ENCODE measurements around the gene RELL1.
A peak's percentile ranks its signal among the peaks of the same experiment; 100 is the strongest.
"Not testable (repeated sequence)": the region's sequence is repeated elsewhere in the genome, so short reads cannot be mapped to it uniquely, and the experiment has no call there.

Gene RELL1

DNA sequence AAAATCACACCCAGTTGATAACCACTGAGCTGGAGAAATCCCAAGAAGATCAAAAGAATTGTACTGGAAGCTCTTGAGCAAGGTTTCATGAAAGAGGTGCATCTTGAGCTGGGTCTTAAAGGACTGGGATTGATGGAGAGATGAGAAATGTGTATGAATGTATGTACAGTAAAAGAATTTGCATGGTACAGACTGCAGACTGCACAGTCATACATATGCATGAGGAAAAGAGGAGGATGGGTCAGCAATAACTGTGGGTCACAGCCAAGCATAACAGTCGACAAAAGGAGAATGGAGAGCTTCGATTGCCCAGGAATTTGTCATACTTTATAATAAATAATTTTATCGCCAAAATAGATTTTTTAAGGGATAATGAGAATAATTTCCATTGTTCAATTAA, 4.8 kb upstream of the RELL1 start:
- DNase-seq: no peak

DNA sequence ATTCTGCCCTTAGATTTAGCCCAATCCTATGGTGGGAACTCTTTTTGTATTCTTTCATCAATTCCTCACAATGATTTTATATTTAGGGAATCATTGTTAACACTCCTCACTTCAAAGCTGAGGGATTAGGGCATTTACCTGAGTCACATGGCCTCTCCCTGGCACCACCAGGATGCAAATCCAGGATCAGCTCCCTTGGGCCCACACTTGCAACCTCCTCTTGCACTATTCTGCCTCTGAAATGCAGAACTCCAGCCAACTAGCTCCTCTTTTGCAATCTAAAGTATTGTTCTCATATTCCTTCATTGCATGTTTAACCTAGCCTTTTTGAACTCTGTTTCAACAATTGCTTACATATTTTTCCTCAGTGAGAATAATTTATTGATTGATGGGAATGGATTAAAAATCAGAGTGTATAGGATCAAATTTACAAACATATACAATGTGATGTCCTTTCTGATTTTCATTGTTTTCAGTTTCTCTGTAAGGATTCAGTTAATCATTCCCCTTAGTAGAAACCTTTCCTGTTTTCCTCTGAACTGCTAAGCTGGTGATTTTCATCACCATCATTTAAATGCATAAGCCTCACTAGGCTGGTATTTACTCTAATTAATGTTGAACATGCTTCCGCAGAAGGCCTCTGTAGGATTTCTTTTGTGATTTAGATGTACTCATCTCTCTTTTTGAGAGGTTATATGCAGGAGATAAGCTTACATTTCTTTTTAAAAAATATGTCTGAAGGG, 3.3 kb upstream of the RELL1 start:
- no peak for DNase-seq

DNA sequence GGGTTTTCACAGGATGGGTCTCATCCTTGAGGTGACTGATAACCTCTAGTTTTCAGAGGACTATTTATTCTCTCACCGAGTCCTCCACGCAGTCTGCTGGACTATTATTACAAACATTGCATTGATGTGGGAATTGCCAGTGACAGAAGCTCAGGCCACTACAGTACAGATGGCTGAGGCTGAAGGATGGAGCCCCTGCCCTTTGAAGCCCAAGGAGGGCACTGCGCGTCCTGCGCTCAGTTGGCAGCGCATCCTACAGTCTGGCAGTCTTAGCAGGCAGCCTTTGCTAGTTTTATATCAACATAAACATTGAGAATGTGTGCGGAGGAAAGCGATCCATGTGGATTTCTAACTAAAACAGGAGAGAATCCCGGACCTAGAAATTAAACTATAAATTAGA, 1.5 kb upstream of the RELL1 start:
- no peak for DNase-seq

DNA sequence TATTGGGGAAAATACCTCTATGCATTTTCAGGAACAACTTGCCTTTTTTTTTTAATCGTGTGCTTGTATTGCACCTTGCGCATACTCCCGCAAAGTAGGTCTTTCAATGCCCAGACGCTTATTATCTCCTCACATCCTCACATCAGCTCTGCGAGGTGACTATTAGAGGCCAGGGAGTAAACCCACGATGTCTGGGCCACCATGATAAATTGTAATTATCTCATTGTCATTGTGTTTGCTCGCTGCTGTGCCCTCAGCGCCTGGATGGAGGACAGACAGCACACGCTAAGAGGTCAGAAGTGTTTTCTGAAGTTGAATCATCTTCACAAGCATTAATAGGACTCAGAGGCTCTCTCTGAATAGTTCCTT, 1.0 kb upstream of the RELL1 start:
- DNase-seq: no peak

DNA sequence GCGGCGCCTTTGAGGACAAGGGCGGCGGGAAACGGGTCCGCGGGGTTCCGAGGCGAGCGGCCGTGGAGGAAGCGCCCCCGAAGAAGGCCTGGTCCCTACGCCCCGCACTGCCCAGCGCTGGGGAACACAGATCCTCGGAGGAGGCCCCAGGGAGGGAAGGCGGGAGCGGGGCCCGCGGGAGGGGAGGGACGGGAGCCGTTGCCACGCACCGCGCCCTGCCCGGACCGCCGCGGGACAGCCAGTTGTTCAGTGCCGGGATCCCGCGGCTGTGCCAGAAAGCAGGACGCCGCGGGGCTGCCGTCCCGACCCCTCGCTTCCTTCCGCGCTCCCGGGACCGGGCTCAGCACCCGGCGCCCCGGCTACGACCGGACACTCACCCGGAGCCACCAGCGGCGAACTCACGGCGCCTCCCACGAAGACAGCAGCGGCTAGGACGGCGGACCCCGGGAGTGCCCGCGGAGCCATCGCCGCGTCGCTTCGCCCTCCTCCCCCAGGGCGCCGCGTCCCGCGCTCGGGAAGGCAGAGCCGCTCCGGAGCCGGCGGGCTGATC, 278 bp downstream of the RELL1 start:
- DNase-seq: peak; percentile 38

DNA sequence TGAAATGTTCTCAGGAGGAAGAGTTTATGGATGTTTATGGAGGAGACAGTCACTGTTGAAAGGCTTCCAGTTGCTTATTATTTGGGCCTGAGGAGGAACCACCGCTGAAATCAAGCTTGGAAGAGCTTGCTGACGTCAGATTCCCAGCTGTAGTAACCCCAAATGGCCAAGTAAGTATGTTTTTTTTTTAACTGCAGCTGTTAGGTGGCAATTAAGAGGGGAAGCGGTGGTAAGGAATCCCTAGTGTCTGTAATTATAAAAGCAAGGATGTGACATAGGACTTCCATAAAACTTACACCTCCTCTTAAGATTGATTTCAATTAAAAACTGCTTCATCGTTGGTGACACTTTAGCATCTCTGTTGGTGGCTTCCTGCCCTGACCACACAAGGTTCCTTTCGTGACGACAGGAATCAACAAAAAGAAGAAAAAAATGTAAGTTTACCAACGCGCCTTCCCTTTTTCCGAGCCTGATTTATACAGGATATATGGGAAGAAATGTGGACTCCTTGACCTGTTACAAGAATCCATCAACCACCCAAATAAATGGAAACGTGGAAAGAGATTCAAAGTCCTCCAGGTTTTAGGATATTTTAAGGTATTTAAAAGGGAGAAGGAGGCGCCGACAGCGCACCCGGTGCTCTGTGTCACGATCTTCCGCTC, 884 bp downstream of the RELL1 start:
- DNase-seq: peak; percentile 23

DNA sequence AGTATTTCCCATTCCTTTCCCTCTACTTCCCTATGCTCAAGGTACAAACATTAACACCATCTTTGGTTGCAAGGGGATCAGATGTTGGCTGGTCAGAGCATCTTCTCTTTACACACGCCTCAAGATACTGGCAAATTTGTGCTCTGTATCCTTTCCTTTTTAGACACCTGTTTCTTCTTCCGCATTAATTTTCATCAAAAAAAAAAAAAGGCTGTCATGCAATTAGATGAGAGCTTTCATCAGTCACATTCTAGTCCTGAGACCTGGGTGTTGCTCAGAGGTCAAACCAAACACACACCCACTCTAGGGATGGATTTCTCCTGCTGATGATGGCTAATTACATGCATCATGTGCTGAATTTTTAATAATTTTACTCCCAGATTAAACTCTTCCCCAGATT, 2.0 kb downstream of the RELL1 start:
- DNase-seq: no peak

DNA sequence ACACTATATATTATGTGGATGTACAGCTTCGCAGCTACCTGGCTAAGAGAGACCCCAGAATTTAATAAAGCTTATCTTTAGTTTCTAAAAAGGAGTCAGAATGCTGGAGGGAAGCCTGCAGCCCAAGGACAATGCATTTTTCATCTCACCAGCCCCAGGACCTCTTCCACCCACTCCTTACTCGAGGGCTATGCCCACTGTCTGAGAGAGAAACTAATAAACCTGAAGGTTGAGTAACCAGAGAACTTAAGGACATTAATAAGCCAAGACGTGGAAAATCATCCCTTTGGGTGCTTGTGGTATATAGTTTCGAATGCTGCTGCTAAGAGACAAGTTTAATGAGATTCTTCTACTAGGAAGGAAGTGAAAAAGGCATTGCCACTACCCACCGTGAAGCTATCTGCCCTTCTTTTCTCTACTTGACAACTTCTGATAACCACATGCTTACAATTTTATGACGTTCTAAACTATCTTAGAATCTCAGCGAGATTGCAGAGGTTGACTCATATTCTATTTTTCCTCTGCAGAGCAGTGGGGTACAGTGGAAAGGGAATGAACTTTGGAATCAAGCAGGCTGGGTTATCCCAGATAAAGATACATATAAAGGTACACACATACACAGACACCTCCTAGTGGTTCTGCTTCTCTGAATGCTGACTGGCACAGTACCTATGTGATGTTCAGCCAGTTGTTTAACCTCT, 3.3 kb downstream of the RELL1 start:
- DNase-seq: peak; percentile 26

DNA sequence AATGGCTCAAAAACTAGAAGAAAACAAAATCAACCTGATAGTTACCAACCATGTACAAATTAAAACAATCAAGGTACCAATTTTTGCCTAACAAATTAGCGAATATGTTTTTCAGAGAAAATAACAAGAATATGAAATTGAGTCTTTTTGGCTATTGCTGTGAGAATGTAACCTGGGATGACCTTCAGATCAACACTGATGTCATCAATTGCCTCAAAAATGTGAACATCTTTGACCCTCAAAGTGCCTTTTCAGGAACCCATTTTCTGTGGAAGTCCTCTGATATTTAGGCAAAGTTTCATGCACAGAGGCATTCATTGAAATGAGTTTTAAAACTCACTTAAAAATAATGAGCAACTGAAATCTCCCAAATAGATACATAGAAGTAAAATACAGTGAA, 6.1 kb downstream of the RELL1 start:
- no peak for DNase-seq

DNA sequence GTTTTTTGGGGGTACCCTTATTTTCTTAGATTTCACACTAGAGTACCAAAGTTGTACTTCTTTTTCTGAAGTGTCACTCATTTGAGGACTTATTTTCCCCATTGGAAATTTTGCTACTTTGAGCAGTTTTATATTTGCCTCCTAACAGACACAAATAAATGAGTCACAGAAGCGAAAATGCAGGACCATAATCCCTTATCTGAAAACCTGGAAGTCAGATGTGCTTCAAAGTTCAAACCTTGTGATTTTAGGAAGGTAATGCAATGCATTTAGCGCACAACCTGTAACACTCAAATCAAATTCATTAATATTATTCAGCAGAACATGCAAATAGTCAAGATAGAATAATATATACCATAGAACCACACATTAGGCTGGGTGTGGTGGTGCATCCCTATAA, 6.9 kb downstream of the RELL1 start:
- no peak for DNase-seq

DNA sequence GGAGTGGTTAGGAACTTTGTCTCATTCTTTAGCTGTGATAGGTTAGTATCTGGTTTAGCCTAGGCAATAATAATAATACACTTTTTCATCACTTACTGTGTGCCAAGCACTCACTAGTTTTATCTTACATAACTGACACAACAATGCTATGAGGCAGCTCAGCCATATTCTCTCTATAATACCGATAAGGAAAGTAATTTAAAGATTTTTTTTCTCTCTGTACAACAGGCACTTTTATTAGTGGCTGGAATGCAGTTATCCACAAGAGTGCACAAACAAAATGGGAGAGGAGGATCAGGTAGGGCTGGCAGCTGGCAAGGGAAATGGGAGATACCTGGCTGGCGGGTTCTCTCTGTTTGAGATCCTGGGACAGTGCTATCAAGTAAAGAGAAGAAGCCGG, 7.6 kb downstream of the RELL1 start:
- DNase-seq: no peak

DNA sequence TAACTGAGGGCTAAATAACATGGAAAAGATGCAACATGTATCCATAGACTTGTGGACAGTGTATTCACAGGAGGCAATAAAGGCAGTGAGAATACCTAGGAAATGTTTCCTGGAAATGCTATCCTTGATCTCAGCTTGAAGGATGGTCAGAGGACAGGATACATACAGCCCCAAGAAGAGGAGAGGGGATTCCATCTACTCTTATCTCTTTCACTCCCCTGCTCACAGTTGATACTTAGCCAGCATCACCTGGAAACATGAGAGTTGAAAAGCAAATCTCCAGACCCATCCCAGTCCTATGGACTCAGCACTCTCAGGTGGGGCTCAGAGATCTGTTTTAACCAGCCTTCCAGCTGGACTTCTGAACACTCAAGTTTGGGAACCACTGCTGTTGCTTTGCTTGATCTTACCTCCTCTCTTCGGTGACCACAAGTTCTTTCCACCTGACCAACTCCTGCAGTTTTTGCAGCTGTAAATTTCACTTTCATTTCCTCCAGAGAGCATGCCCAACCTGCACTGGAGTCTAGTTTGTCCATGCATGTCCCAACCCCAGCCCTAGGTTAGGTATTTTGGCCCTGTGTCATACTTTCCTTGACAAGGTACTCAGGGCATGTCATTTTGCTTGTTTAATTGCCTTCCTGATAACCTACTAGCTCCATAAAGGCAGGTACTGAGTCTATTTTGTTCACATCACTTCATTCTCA, 10.4 kb downstream of the RELL1 start:
- peak; percentile 72 for DNase-seq

DNA sequence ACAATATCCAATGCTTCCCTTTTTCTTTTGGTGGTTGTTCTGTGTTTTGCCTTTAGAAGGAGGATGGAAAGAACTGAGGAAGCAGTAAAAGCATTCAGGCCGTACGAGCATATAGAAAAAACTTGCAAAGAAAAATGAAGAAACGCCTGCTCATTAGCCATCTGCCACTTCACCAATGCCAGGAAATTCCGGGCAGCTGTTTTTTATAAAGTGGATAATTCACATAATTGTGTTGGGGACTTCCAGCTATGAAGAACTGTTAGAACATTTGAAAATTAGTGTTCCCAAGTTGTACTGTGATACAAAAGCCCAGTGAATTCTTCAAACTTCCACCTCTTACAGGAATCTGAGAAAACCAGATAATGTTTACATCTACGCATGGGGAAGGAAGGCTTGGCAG, 11.7 kb downstream of the RELL1 start:
- DNase-seq: no peak

DNA sequence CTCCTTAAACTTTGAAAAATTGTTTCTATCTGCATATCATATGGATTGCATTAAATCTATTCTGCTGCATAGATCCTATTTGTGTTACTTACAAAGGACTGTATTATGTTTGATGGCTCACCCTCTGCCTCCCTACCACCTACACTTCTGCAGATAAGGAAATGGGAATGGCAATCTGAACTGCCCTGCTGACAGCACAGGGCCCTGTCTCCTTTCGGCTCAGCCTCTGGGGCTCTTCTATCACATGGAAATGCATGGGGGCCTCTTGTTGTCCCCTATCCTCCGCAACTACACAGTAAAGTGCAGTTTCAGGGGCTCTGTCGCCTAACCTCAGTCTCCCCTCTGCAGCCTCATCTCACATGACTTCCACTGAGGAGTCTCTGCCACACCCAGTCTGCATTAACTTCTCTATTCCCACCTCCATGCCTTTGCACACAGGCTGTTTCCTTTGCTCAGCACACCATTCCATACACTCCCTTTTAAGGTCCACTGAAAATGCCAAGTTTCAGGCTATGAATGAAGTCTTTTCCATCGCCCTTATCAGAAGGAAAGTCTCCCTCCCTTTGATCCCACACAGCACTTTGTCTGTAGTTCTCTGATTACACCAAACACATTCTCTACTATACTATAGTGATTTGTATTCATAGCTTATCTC, 12.5 kb downstream of the RELL1 start:
- DNase-seq: no peak

DNA sequence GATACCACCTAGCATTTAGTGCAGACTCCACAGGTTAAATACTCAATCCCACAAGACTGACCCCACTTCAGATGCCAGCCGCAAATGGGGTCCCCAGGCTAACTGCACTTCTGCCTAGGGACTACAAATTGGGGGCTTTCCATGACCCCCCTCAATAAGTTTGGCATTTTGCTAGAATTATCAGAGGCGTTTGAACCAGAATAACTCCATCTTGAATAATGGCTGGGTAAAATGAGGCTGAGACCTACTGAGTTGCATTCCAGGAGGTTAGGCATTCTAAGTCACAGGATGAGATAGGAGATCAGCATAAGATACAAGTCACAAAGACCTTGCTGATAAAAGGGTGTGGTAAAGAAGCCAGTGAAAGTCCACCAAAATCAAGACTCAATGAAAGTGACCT, 15.1 kb downstream of the RELL1 start:
- DNase-seq: no peak

DNA sequence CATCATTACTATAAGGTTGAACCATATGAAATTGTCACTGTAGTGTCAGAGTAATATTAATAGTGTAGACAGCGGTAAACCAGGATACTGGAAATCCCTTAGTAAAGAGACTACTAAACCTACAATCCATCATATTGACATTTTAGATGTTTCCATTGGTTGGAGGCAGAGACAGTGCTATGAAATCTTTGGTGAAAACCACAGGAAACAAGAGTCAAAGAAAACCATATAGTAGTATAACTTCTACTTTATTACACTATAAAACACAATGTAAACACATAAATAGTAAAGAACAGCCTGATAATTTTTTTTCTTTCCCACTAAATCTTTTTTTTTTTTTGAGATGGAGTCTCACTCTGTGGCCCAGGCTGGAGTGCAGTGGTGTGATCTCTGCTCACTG, 15.9 kb downstream of the RELL1 start:
- DNase-seq: no peak

DNA sequence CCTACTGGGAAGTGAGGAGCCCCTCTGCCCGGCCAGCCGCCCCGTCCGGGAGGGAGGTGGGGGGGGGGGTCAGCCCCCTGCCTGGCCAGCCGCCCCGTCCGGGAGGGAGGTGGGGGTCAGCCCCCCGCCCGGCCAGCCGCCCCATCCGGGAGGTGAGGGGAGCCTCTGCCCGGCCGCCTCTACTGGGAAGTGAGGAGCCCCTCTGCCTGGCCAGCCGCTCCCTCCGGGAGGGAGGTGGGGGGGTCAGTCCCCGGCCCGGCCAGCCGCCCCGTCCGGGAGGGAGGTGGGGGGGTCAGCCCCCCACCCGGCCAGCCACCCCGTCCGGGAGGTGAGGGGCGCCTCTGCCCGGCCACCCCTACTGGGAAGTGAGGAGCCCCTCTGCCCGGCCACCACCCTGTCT, 17.1 kb downstream of the RELL1 start:
- DNase-seq: not testable (repeated sequence)

DNA sequence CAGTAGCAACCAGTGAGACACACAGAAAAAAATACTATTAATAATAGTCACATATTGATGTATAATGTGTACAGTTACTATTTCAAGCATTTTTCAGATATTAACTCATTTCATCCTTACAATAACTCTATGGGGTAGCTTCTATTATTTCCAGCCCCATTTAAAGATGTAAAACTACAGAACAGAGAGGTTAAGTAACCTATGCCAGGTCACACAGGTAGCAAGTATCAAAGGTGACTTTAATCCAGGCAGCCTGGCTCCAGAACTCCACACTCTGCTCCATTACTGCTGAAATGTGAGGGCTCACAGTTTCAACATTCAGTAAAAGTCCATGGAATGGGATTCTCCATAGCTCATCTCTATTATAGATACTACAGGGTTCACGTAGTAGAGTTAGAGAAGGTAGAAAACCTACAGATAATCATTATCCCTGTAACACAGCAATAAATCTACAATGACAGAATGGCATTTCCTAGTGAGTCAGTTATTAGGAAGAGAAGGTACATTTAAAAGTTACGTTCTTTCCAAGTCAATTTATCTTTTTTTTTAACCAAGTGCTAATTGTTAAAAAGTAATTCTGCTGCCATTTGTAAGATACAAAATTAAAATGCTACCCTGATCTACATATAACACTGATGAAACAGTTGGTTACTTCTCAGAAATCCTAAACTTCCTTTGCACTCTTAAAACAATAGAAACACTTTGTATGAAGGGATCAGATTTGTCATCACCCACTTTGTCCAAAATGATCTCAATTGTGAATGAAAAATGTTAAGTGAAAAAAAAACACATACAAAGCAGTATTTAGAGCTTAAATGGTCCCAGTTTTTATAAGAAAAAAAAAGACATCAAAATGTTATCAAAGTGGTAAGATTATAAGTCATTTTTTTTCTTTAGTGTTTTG, 18.7 kb downstream of the RELL1 start:
- no peak for DNase-seq

DNA sequence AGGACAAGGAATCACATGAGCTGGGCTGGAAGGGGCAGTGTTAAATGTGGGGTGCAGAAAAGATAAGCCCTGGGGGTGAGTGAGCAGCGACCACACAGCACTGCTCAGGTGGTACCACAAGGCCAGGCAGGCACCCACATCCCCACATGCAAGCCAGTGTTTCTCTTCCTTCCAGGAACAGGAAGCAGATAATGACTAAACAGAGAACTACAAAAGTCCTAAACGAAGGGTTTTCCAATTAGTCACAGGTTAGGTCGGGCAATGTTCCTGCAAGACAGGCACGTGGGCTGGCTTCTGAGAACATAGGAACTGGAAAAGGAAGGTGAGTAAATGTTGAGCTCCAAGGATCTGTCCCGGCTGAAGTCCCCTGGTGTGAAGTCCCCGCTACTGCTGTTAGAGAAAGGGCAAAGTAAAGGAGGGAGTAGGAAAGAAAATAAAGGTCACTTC, 19.5 kb downstream of the RELL1 start:
- no peak for DNase-seq

DNA sequence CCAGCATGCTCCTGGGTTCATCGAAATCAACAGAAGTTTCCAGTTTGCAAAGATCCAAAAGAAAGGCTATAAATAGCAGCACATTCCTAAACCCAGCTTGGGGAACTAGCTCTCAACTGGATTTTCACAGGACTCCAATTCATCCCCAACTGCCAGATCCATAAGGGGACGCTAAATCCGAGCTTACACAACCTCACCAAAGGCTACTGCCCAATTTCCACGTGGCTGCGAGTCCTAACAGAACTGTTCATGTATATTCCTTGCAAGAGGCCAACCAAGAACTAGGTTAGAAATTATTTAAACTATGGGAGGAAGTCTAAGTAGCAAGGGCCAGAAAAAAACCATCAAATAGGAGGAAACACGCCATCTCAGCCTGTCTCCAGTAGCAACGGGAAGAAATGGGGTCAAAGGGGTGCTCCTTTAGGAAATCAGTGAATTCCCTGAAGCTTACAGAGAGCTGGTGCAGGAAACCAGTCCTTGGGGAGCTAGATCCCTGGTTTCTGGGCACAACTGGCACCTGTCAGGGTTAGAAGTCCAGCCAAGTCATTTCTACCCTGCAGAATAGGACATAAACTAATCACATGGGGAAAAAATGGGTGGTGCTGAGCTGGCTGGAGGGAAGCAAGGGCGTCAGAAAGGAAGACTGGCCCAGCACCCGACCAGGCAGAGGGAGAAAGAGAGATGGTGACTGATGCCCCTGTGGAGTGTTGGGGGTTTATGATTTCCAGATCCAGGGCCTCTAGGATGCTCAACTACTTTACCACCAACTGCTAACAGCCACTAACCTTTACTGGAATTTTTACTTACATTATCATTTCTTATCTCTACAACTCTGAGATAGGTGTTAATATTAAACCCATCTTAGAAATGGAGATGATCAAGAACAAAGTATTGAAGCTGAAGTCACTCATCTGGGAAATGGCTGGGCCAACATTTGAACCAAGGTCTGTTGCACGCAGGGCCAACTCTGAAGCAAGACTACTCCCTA, 20.5 kb downstream of the RELL1 start:
- no peak for DNase-seq

Data from RPMI8226 (cell line).